Endodermal cell (in vitro differentiated cells): Measurements from ENCODE around the gene CAVIN2. TPM values are rescaled to one million over a fixed set of nuclear protein-coding genes. Genes with fewer than 3 reads are reported as not detected.

Experiments used
- DNase-seq: peaks from one replicate; pipeline ENCODE4 v3.0.0-alpha.2; 2017
- H3K27ac ChIP-seq: 2 replicates; pipeline ENCODE4 v1.5.1; 2013; ENCODE audit warnings: mild to moderate bottlenecking, low read depth, low read length, moderate library complexity
- H3K27me3 ChIP-seq: 2 replicates; pipeline ENCODE4 v1.6.1; 2013; ENCODE audit warnings: mild to moderate bottlenecking, low read length, moderate library complexity; ENCODE audit not compliant: insufficient read depth, control insufficient read depth, poor library complexity, severe bottlenecking
- H3K36me3 ChIP-seq: 2 replicates; pipeline ENCODE4 v1.7.0; 2013; ENCODE audit warnings: mild to moderate bottlenecking, low read length, moderate library complexity; ENCODE audit not compliant: control insufficient read depth, insufficient read depth
- H3K4me1 ChIP-seq: one replicate; pipeline ENCODE4 v1.7.0; 2013; ENCODE audit warnings: low read length; ENCODE audit not compliant: control insufficient read depth, insufficient read depth
- H3K4me3 ChIP-seq: 2 replicates; pipeline ENCODE4 v1.5.1; 2013; ENCODE audit warnings: mild to moderate bottlenecking, low read length, moderate library complexity
- H3K9ac ChIP-seq: 2 replicates; pipeline ENCODE4 v1.6.1; 2013; ENCODE audit warnings: mild to moderate bottlenecking, low read length, moderate library complexity; ENCODE audit not compliant: poor library complexity, severe bottlenecking; ENCODE audit errors: extremely low read depth
- H3K9me3 ChIP-seq: 2 replicates; pipeline ENCODE4 v1.6.1; 2013; ENCODE audit warnings: mild to moderate bottlenecking, low read length, moderate library complexity; ENCODE audit not compliant: control insufficient read depth
- H3K27ac Mint-ChIP-seq: 2 replicates; pipeline ENCODE4 v1.8.0; 2020; ENCODE audit warnings: mixed read lengths
- H3K27me3 Mint-ChIP-seq: 2 replicates; pipeline ENCODE4 v1.8.0; 2021; ENCODE audit warnings: mild to moderate bottlenecking, mixed read lengths; ENCODE audit not compliant: insufficient read depth
- H3K36me3 Mint-ChIP-seq: 2 replicates; pipeline ENCODE4 v1.8.0; 2020; ENCODE audit warnings: low read depth, mixed read lengths
- H3K4me1 Mint-ChIP-seq: 2 replicates; pipeline ENCODE4 v1.8.0; 2020; ENCODE audit warnings: mixed read lengths
- H3K4me3 Mint-ChIP-seq: 2 replicates; pipeline ENCODE4 v1.8.0; 2020; ENCODE audit warnings: mild to moderate bottlenecking, moderate library complexity, mixed read lengths
- H3K9me3 Mint-ChIP-seq: 2 replicates; pipeline ENCODE4 v1.8.0; 2020; ENCODE audit warnings: mild to moderate bottlenecking, mixed read lengths
- CTCF ChIP-seq: fragments of 200-600 bp; sonication (generic); conservative IDR thresholded peaks from 2 replicates; pipeline ENCODE4 v1.5.0; 2021; ENCODE audit warnings: antibody characterized with exemption, mild to moderate bottlenecking
- WGBS, 2 experiments: methylation state at CpG; one replicate each; pipeline versions ENCODE4 v1.1.5 to v1.1.7; 2013; ENCODE audit warnings: missing lambda C conversion rate in 2 of 2, mixed read lengths in 1 of 2; ENCODE audit not compliant: insufficient coverage in 1 of 2, insufficient read length in 1 of 2; 5-methylcytosine and 5-hydroxymethylcytosine counted together
- total RNA-seq, 2 donors: library from RNA; stranded (reverse); fragmentation: NEBNext Ultra II Directional in 1 of 2; extraction: Animal tissue kit (Norgen Biotek cat#: 25700) in 1 of 2; gene quantifications; 2 replicates in 1 of 2; 3 replicates in 1 of 2; pipeline ENCODE4 v1.2.1, GENCODE V29; 2021

CAVIN2 gene
- total RNA-seq, 2 donors from 2014 or later = not detected

- Mint-ChIP-seq H3K9me3 (peaks cover 2% of the 10 kb centered on the region), H3K4me1 (no peaks in the 10 kb centered on the region), H3K36me3 (no peaks in the 10 kb centered on the region), H3K4me3 (no peak overlapping the region), H3K27me3 (no peaks in the 10 kb centered on the region), H3K27ac (no peak overlapping the region)
- TF ChIP-seq CTCF = no peak
- DNase-seq = no peak
- H3K36me3 ChIP-seq = no peaks in the 10 kb centered on the region
- no peaks in the 10 kb centered on the region for H3K27me3 ChIP-seq
- no peak overlapping the region for H3K4me3 ChIP-seq
- H3K9me3 ChIP-seq = no peaks in the 10 kb centered on the region
- no peak overlapping the region for H3K9ac ChIP-seq
- WGBS, 2 experiments = 60 to 88% methylated on average over 1 to 2 of the region's 2 CpGs
- H3K4me1 ChIP-seq = no peaks in the 10 kb centered on the region
- H3K27ac ChIP-seq = no peak overlapping the region
These were observed 48.7 kb downstream of the CAVIN2 start for GRCh38 chr2:191797942-191798876.

DNA sequence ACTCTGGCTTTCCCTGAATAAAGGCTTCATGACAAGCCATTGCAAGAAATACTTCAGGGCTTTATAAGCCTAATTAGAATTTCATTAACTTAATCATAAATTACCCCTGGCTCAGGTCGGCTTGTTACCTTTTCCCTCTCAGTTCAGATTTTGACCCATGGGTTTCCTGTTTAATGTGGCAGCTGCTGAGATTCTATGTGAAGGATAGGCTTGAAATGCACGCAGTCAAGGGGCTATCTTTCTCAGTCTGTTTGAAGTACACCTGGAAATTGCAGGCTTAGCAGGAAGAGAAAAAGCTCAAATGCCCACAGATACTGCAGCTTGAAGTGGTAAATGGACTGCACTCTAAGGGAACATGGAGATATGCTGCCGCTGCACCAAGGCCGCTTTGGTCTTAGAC, 49.4 kb downstream of the CAVIN2 start:
- Mint-ChIP-seq H3K27me3 (no peaks in the 10 kb centered on the region), H3K4me1 (no peaks in the 10 kb centered on the region), H3K4me3 (no peak overlapping the region), H3K36me3 (no peaks in the 10 kb centered on the region), H3K27ac (no peak overlapping the region), H3K9me3 (peaks cover 4% of the 10 kb centered on the region)
- Histone ChIP-seq H3K27ac (no peak overlapping the region), H3K4me3 (no peak overlapping the region), H3K27me3 (no peaks in the 10 kb centered on the region), H3K4me1 (peaks cover under 1% of the 10 kb centered on the region), H3K9me3 (no peaks in the 10 kb centered on the region), H3K9ac (no peak overlapping the region), H3K36me3 (no peaks in the 10 kb centered on the region)
- TF ChIP-seq CTCF = no peak
- no peak for DNase-seq
- WGBS, 2 experiments = 73 to 80% methylated on average over 2 to 4 of the region's 4 CpGs

GRCh38 chr2:191795715-191796114, 51.2 kb downstream of the CAVIN2 start:
- peaks cover 4% of the 10 kb centered on the region for H3K9me3 Mint-ChIP-seq
- no peak for DNase-seq
- H3K27me3 ChIP-seq = no peaks in the 10 kb centered on the region
- no peaks in the 10 kb centered on the region for H3K9me3 ChIP-seq
- H3K4me1 Mint-ChIP-seq = no peaks in the 10 kb centered on the region
- H3K4me1 ChIP-seq = peaks cover 4% of the 10 kb centered on the region
- no peak overlapping the region for H3K4me3 Mint-ChIP-seq
- H3K4me3 ChIP-seq = no peak overlapping the region
- H3K9ac ChIP-seq = no peak overlapping the region
- no peak overlapping the region for H3K27ac Mint-ChIP-seq
- no peak for TF ChIP-seq CTCF
- H3K27ac ChIP-seq = no peak overlapping the region
- H3K27me3 Mint-ChIP-seq = no peaks in the 10 kb centered on the region
- WGBS, 2 experiments = 92 to 93% methylated on average over 2 of the region's 2 CpGs
- H3K36me3 ChIP-seq = no peaks in the 10 kb centered on the region
- no peaks in the 10 kb centered on the region for H3K36me3 Mint-ChIP-seq
